SK-N-SH (cell line): ENCODE measurements around the gene AMIGO2. TPM values are rescaled to one million over a fixed set of nuclear protein-coding genes. Genes with fewer than 3 reads are reported as not detected.

Source experiments
- CTCF ChIA-PET: fragments of 300-600, 350-600 bp; formaldehyde crosslinking; extraction: SDS; loops from one replicate; lab custom pipeline; 2021; lab: Yijun Ruan, JAX
- POLR2A ChIA-PET: fragments of 350-600 bp; sonication (Branson Sonifier 250); formaldehyde crosslinking; extraction: SDS; loops from one replicate; lab custom pipeline; 2020; ENCODE audit warnings: antibody characterized with exemption, inconsistent platforms; lab: Yijun Ruan, JAX
- DNase-seq: peaks from one replicate; pipeline ENCODE4 v3.0.0; 2012
- H2AFZ ChIP-seq: fragments of 200-600 bp; sonication (generic); 2 replicates; pipeline ENCODE4 v1.8.1; 2016; ENCODE audit warnings: antibody characterized with exemption, mild to moderate bottlenecking, low read depth
- H3F3A ChIP-seq: fragments of 200-600 bp; sonication (generic); replicated peaks from 2 replicates; pipeline ENCODE3; 2016; ENCODE audit warnings: antibody characterized with exemption, mild to moderate bottlenecking; ENCODE audit not compliant: insufficient read depth
- H3K27ac ChIP-seq, 2 experiments: fragments of 200-500 bp in 1 of 2; fragments of 200-600 bp in 1 of 2; sonication (Bioruptor generic) in 1 of 2; sonication (generic), shearing (Covaris generic) in 1 of 2; 2 replicates each; pipeline versions ENCODE4 v1.5.1 to v1.6.1; 2014 to 2016; ENCODE audit warnings: low read depth in 2 of 2, inconsistent platforms in 1 of 2, low read length in 1 of 2, mild to moderate bottlenecking in 1 of 2, mixed read lengths in 1 of 2
- H3K27me3 ChIP-seq: fragments of 200-600 bp; sonication (generic), shearing (Covaris generic); 2 replicates; pipeline ENCODE4 v1.6.1; 2016; ENCODE audit warnings: mixed run types; ENCODE audit not compliant: insufficient read depth
- H3K36me3 ChIP-seq, 2 experiments: fragments of 200-500 bp in 1 of 2; fragments of 200-600 bp in 1 of 2; sonication (Bioruptor generic) in 1 of 2; sonication (generic) in 1 of 2; replicated peaks in 1 of 2; 2 replicates each; pipeline versions ENCODE3 to v1.5.1; 2014 to 2016; ENCODE audit warnings: low read length in 1 of 2, mild to moderate bottlenecking in 1 of 2; ENCODE audit not compliant: insufficient read depth in 2 of 2, control insufficient read depth in 1 of 2
- H3K4me1 ChIP-seq, 2 experiments: fragments of 200-500 bp in 1 of 2; fragments of 200-600 bp in 1 of 2; sonication (Bioruptor generic) in 1 of 2; sonication (generic), shearing (Covaris generic) in 1 of 2; 2 replicates each; pipeline versions ENCODE4 v1.5.1 to v1.6.1; 2014 to 2016; ENCODE audit warnings: low read depth in 1 of 2, low read length in 1 of 2, mixed run types in 1 of 2; ENCODE audit not compliant: insufficient read depth in 2 of 2, control insufficient read depth in 1 of 2
- H3K4me2 ChIP-seq: fragments of 200-600 bp; sonication (generic), shearing (Covaris generic); 2 replicates; pipeline ENCODE4 v1.6.1; 2017; ENCODE audit warnings: mixed run types
- H3K4me3 ChIP-seq, 2 experiments: fragments of 200-500 bp in 1 of 2; fragments of 200-600 bp in 1 of 2; sonication (Bioruptor generic) in 1 of 2; sonication (generic), shearing (Covaris generic) in 1 of 2; 2 replicates each; pipeline versions ENCODE4 v1.5.1 to v1.8.1; 2014 to 2016; ENCODE audit warnings: low read depth in 2 of 2, inconsistent platforms in 1 of 2, low read length in 1 of 2, mild to moderate bottlenecking in 1 of 2, mixed read lengths in 1 of 2, moderate library complexity in 1 of 2
- H3K79me2 ChIP-seq: fragments of 200-600 bp; sonication (generic); 2 replicates; pipeline ENCODE4 v1.8.1; 2017; ENCODE audit warnings: mild to moderate bottlenecking; ENCODE audit not compliant: insufficient read depth
- H3K9ac ChIP-seq: fragments of 200-600 bp; sonication (generic); 2 replicates; pipeline ENCODE4 v1.6.1; 2017; ENCODE audit warnings: mixed run types
- H3K9me2 ChIP-seq: fragments of 200-600 bp; sonication (generic); 2 replicates; pipeline ENCODE4 v1.6.1; 2017; ENCODE audit warnings: mixed run types
- H3K9me3 ChIP-seq: fragments of 200-600 bp; sonication (generic); 2 replicates; pipeline ENCODE4 v1.6.1; 2017; ENCODE audit warnings: mixed run types, mild to moderate bottlenecking, moderate library complexity
- H4K20me1 ChIP-seq: fragments of 200-600 bp; sonication (generic); 2 replicates; pipeline ENCODE4 v1.6.1; 2017; ENCODE audit warnings: mild to moderate bottlenecking, mixed run types; ENCODE audit not compliant: insufficient read depth
- CHD2 ChIP-seq: fragments of 150-350 bp; IDR thresholded peaks from 2 replicates; pipeline ENCODE4 v1.6.1; 2018; ENCODE audit warnings: low read length; ENCODE audit not compliant: partially characterized antibody
- CTCF ChIP-seq: fragments of 200-600 bp; sonication (generic); IDR thresholded peaks from 2 replicates; pipeline ENCODE4 v1.6.1; 2017; ENCODE audit warnings: antibody characterized with exemption, mild to moderate bottlenecking, moderate library complexity
- ELF1 ChIP-seq: IDR thresholded peaks from 2 replicates; pipeline ENCODE4 v1.4.0; 2012
- EP300 ChIP-seq, 2 experiments: IDR thresholded peaks; 2 replicates each; pipeline versions ENCODE4 v1.4.0 to v1.6.1; 2012; ENCODE audit warnings: borderline replicate concordance in 1 of 2, low read depth in 1 of 2, low read length in 1 of 2
- EZH2phosphoT487 ChIP-seq: fragments of 200-600 bp; sonication (generic); IDR thresholded peaks from 2 replicates; pipeline ENCODE4 v1.6.1; 2017; ENCODE audit warnings: low read depth, mixed run types, mild to moderate bottlenecking, antibody characterized with exemption, moderate library complexity, borderline replicate concordance
- FOSL2 ChIP-seq: IDR thresholded peaks from 2 replicates; pipeline ENCODE4 v1.4.0; 2012; ENCODE audit warnings: low read depth, mild to moderate bottlenecking, moderate library complexity, borderline replicate concordance
- FOXJ3 ChIP-seq: sonication (generic); formaldehyde crosslinking; IDR thresholded peaks from 2 replicates; pipeline ENCODE4 v1.5.1; 2020; ENCODE audit warnings: mild to moderate bottlenecking, missing genetic modification reagents
- FOXM1 ChIP-seq: IDR thresholded peaks from 2 replicates; pipeline ENCODE4 v1.4.0; 2012; ENCODE audit warnings: low read depth, mild to moderate bottlenecking
- GATA2 ChIP-seq: sonication (generic); formaldehyde crosslinking; IDR thresholded peaks from 2 replicates; pipeline ENCODE4 v1.5.0; 2020; ENCODE audit warnings: mild to moderate bottlenecking, missing genetic modification reagents
- MAX ChIP-seq: IDR thresholded peaks from 2 replicates; pipeline ENCODE4 v1.4.0; 2012; ENCODE audit warnings: low read depth
- MXI1 ChIP-seq: IDR thresholded peaks from 2 replicates; pipeline ENCODE4 v1.6.1; 2012; ENCODE audit warnings: mild to moderate bottlenecking, low read depth, low read length, improper control_type of control experiment
- NFIC ChIP-seq: IDR thresholded peaks from 2 replicates; pipeline ENCODE4 v1.4.0; 2012; ENCODE audit warnings: borderline replicate concordance
- PBX3 ChIP-seq: IDR thresholded peaks from 2 replicates; pipeline ENCODE4; 2012
- RAD21 ChIP-seq: IDR thresholded peaks from 2 replicates; pipeline ENCODE4 v1.6.1; 2012; ENCODE audit warnings: mild to moderate bottlenecking, low read length
- RCOR1 ChIP-seq: fragments of 150-350 bp; IDR thresholded peaks from 2 replicates; pipeline ENCODE4 v1.6.1; 2017; ENCODE audit warnings: antibody characterized with exemption, low read length
- RFX5 ChIP-seq: IDR thresholded peaks from 2 replicates; pipeline ENCODE4 v1.6.1; 2012; ENCODE audit warnings: mild to moderate bottlenecking, improper control_type of control experiment, low read length
- SIN3A ChIP-seq: IDR thresholded peaks from 2 replicates; pipeline ENCODE4 v1.6.1; 2012; ENCODE audit warnings: low read depth, mild to moderate bottlenecking, low read length, moderate library complexity, borderline replicate concordance
- TAF1 ChIP-seq: IDR thresholded peaks from 2 replicates; pipeline ENCODE4 v1.6.1; 2012; ENCODE audit warnings: low read depth, mild to moderate bottlenecking, low read length, moderate library complexity, borderline replicate concordance
- TCF12 ChIP-seq: IDR thresholded peaks from 2 replicates; pipeline ENCODE4 v1.4.0; 2012
- TEAD4 ChIP-seq: IDR thresholded peaks from 2 replicates; pipeline ENCODE4 v1.4.0; 2012; ENCODE audit warnings: mild to moderate bottlenecking, borderline replicate concordance; ENCODE audit not compliant: insufficient read depth
- YY1 ChIP-seq: IDR thresholded peaks from 2 replicates; pipeline ENCODE4 v1.4.0; 2012; ENCODE audit warnings: low read depth, mild to moderate bottlenecking
- WGBS: methylation state at CpG from one replicate; pipeline ENCODE4 v1.1.6; 2017; ENCODE audit warnings: low lambda C conversion rate; 5-methylcytosine and 5-hydroxymethylcytosine counted together
- polyA plus RNA-seq, 3 experiments: library from polyadenylated mRNA; depleted of rRNA; stranded (reverse); fragments of >200 nt; gene quantifications; 2 replicates each; pipeline ENCODE4 v1.2.3, GENCODE V29; 2012

Gene AMIGO2
- polyA plus RNA-seq, 1 of the 3 experiments (the other 2 are of a cell fraction) = 1.2 TPM

DNA sequence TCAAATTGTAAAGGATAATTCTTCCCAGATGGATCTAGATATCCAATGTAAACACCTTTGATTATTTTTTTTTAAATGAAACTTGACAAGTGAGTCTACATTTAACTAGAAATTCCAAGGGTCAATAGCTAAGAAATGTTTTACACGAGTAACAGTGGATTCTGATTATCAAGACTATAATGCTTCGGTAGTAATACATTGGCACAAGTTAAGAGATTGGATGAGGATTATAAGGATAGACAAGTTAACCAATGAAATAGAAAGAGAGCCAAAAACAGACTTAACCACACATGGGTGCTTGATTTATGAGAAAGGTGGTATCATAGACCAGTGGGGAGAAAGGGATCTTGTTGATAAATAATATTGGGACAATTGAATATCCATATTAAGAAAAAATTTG, 40.7 kb downstream of the AMIGO2 start (continued):
- TF ChIP-seq PBX3 (no peak), RFX5 (no peak), YY1 (no peak), GATA2 (no peak), EP300 (IDR thresholded peaks at IDR 0.05; ENCODE audit: borderline replicate concordance in 1 of 2, low read depth in 1 of 2, low read length in 1 of 2) (no peak), SIN3A (no peak), ELF1 (no peak), MAX (no peak)

DNA sequence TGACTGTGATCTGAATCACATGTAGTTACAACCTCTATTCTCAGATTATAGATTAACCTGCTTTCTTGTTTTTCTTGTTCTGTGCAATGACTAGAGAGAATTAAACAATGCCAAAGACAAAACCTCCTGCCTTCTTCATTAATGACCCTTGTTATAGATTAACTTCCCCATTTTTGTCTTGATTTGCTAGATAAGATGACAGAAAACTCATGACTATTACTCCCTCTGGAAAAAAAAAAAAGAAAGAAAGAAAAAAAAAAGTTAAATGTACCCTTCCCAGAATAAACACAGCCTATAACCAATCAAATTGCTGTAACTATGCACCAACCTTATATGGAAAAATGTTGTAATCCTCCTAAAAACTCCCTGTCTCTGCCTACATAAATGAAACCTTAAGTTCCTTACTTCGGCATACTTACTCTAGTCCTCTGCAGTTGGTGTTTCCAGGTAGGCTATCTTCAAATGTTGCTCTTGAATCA, 41.5 kb downstream of the AMIGO2 start:
- no peak for DNase-seq
- Histone ChIP-seq H2AFZ (no peak overlapping the region), H4K20me1 (no peaks in the 10 kb centered on the region), H3F3A (no peaks in the 10 kb centered on the region), H3K4me3 (no peak overlapping the region), H3K9me3 (no peaks in the 10 kb centered on the region), H3K4me1 (no peaks in the 10 kb centered on the region), H3K4me2 (no peak overlapping the region), H3K79me2 (no peaks in the 10 kb centered on the region), H3K9ac (no peak overlapping the region), H3K9me2 (no peaks in the 10 kb centered on the region), H3K27me3 (peaks cover 7% of the 10 kb centered on the region; the same call in 1 of the 2 replicates), H3K27ac (no peak overlapping the region), H3K36me3 (no peaks in the 10 kb centered on the region)
- 10% methylated on average over 1 of the region's 1 CpG for WGBS
- TF ChIP-seq ELF1 (no peak), TCF12 (no peak), TAF1 (no peak), RAD21 (no peak), MXI1 (no peak), FOXJ3 (no peak), NFIC (no peak), FOXM1 (no peak), RFX5 (no peak), CHD2 (no peak), RCOR1 (no peak), CTCF (no peak), EZH2phosphoT487 (no peak), FOSL2 (no peak), GATA2 (no peak), EP300 (IDR thresholded peaks at IDR 0.05; ENCODE audit: borderline replicate concordance in 1 of 2, low read depth in 1 of 2, low read length in 1 of 2) (no peak), PBX3 (no peak), SIN3A (no peak), TEAD4 (no peak), MAX (no peak)
- POLR2A ChIA-PET = no interaction called here
- CTCF ChIA-PET = interaction anchor here (0.8 to 1.0 kb wide), 2 partner anchors 15 to 17 kb away, joined by 3 read pairs; no protein-coding TSS in a partner anchor
